MM.1S (cell line): ENCODE measurements around the gene WDFY4.
A peak's percentile ranks its signal among the peaks of the same experiment; 100 is the strongest.

Experiments
- DNase-seq: peaks from one replicate; pipeline ENCODE4 v3.0.0-alpha.2; 2015
- H2AFZ ChIP-seq: fragments of 300-600 bp; sonication (generic); 2 replicates; pipeline ENCODE4 v1.6.0; 2016; ENCODE audit warnings: antibody characterized with exemption, low read length
- H3F3A ChIP-seq: fragments of 300-600 bp; sonication (generic); 2 replicates; pipeline ENCODE4 v1.6.1; 2016; ENCODE audit warnings: mild to moderate bottlenecking, antibody characterized with exemption, low read length, moderate library complexity, mixed read lengths; ENCODE audit not compliant: insufficient read depth
- H3K27ac ChIP-seq: fragments of 300-600 bp; sonication (generic); 2 replicates; pipeline ENCODE4 v1.5.1; 2016; ENCODE audit warnings: mild to moderate bottlenecking, low read length
- H3K27me3 ChIP-seq: fragments of 300-600 bp; sonication (generic); replicated peaks from 2 replicates; pipeline ENCODE4 v1.6.0; 2016; ENCODE audit warnings: low read length; ENCODE audit not compliant: insufficient read depth
- H3K36me3 ChIP-seq: fragments of 300-600 bp; sonication (generic); replicated peaks from 2 replicates; pipeline ENCODE4 v1.6.1; 2016; ENCODE audit warnings: mild to moderate bottlenecking, low read length, mixed read lengths; ENCODE audit not compliant: insufficient read depth
- H3K4me1 ChIP-seq: fragments of 300-600 bp; sonication (generic); 2 replicates; pipeline ENCODE4 v1.6.1; 2016; ENCODE audit warnings: low read length, mixed read lengths
- H3K4me2 ChIP-seq: fragments of 300-600 bp; sonication (generic); 2 replicates; pipeline ENCODE4 v1.6.0; 2016; ENCODE audit warnings: low read depth, low read length
- H3K4me3 ChIP-seq: fragments of 300-600 bp; sonication (generic); 2 replicates; pipeline ENCODE4 v1.5.1; 2016; ENCODE audit warnings: low read length, mixed read lengths
- H3K79me2 ChIP-seq: fragments of 300-600 bp; sonication (generic); 2 replicates; pipeline ENCODE4 v1.6.1; 2016; ENCODE audit warnings: mixed run types, low read length, mixed read lengths
- H3K9ac ChIP-seq: fragments of 300-600 bp; sonication (generic); 2 replicates; pipeline ENCODE4 v1.6.1; 2016; ENCODE audit warnings: low read length, mixed read lengths
- H3K9me2 ChIP-seq: fragments of 300-600 bp; sonication (generic); replicated peaks from 2 replicates; pipeline ENCODE4 v1.6.1; 2016; ENCODE audit warnings: mild to moderate bottlenecking, low read length, mixed read lengths; ENCODE audit not compliant: insufficient read depth
- H3K9me3 ChIP-seq: fragments of 300-600 bp; sonication (generic); replicated peaks from 2 replicates; pipeline ENCODE4 v1.6.1; 2016; ENCODE audit warnings: mild to moderate bottlenecking, low read length, mixed read lengths; ENCODE audit not compliant: insufficient read depth
- H4K20me1 ChIP-seq: fragments of 300-600 bp; sonication (generic); 2 replicates; pipeline ENCODE4 v1.6.1; 2016; ENCODE audit warnings: mild to moderate bottlenecking, low read length, moderate library complexity, mixed read lengths; ENCODE audit not compliant: insufficient read depth
- EZH2 ChIP-seq: fragments of 300-600 bp; sonication (generic); optimal IDR thresholded peaks from 2 replicates; pipeline ENCODE3; 2017; ENCODE audit warnings: low read depth, mild to moderate bottlenecking, antibody characterized with exemption, low read length, mixed read lengths
- EZH2phosphoT487 ChIP-seq: fragments of 300-600 bp; sonication (generic); IDR thresholded peaks from 2 replicates; pipeline ENCODE4 v1.6.1; 2018; ENCODE audit warnings: antibody characterized with exemption, low read length
- TF ChIP-seq, protein P1 (sequence below): fragments of 300-600 bp; sonication (generic); IDR thresholded peaks from 2 replicates; pipeline ENCODE4 v1.5.1; 2016; ENCODE audit warnings: antibody characterized with exemption, low read length, mixed read lengths

Gene WDFY4

DNA sequence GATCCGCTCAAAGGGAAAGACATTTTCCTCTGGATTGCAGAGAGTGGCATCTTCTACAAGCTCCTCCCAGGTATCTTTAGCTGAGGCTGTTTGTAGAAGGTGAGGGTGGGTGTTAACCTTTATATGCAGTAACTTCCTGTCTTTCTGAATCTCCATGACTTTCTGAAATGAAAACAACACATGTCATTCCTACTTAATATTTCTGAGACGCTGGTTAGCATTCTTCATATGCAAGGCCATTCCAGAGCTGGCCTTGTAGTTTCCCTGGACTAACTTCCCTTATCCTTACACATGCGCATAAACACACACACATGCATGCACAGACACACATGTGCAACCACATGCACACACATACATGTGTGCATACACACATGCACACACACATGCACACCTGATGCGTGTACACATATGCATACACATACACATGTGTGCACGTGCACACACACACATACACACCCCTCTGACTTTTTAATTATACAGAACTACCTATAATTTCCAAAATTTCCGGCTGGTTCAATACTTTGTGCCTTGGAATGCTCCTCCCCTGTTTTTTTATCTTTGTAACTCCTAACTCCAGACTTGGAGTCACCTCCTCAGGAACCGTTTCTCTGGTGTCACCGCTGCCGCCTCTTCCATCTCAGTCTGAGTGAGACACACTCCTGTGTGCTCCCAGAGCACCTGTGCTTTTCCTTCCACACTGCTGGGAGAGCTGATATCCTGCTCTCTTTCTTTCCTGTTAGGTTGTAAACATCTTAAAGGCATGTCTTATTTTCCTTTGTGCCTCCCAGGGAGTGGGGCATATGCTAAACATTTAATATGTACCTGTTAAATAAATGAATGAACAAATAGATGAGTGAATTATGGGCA is 199.7 kb downstream of the WDFY4 start:
- Histone ChIP-seq H3K9me2 (no peaks in the 10 kb centered on the region), H3K27me3 (no peaks in the 10 kb centered on the region), H4K20me1 (no peaks in the 10 kb centered on the region), H3K9me3 (no peaks in the 10 kb centered on the region), H3K4me2 (no peak overlapping the region), H3K27ac (no peak overlapping the region), H3K79me2 (no peaks in the 10 kb centered on the region), H3F3A (no peaks in the 10 kb centered on the region), H3K9ac (no peak overlapping the region), H3K36me3 (no peaks in the 10 kb centered on the region), H2AFZ (no peak overlapping the region), H3K4me3 (no peak overlapping the region), H3K4me1 (no peaks in the 10 kb centered on the region)
- TF ChIP-seq EZH2 (no peak), EZH2phosphoT487 (no peak)
- TF ChIP-seq, protein P1, sequence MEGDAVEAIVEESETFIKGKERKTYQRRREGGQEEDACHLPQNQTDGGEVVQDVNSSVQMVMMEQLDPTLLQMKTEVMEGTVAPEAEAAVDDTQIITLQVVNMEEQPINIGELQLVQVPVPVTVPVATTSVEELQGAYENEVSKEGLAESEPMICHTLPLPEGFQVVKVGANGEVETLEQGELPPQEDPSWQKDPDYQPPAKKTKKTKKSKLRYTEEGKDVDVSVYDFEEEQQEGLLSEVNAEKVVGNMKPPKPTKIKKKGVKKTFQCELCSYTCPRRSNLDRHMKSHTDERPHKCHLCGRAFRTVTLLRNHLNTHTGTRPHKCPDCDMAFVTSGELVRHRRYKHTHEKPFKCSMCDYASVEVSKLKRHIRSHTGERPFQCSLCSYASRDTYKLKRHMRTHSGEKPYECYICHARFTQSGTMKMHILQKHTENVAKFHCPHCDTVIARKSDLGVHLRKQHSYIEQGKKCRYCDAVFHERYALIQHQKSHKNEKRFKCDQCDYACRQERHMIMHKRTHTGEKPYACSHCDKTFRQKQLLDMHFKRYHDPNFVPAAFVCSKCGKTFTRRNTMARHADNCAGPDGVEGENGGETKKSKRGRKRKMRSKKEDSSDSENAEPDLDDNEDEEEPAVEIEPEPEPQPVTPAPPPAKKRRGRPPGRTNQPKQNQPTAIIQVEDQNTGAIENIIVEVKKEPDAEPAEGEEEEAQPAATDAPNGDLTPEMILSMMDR: no peak
- DNase-seq: no peak

DNA sequence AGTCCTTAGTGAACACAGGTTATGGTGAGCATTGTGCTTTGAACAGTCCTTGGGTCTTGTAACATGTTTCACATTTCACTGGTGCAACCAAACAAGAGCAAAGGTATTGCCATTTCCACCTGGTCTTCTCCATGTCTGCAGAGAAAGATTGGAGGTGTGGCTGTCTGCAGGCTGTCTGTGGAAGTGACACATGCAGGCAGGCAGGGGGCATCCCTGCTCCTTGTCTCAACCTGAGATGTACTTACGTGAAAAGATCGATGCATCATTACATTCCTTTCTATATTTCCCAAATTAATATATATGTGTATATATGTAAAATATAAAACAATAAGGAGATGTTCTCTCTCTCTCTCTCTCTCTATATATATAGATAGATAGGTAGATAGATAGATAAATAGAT is 200.7 kb downstream of the WDFY4 start:
- Histone ChIP-seq H2AFZ (no peak overlapping the region), H3F3A (no peaks in the 10 kb centered on the region), H3K9me2 (no peaks in the 10 kb centered on the region), H3K27me3 (no peaks in the 10 kb centered on the region), H3K27ac (no peak overlapping the region), H3K9ac (no peak overlapping the region), H3K79me2 (no peaks in the 10 kb centered on the region), H3K9me3 (no peaks in the 10 kb centered on the region), H3K36me3 (no peaks in the 10 kb centered on the region), H3K4me1 (no peaks in the 10 kb centered on the region), H3K4me3 (no peak overlapping the region), H4K20me1 (no peaks in the 10 kb centered on the region), H3K4me2 (no peak overlapping the region)
- peak; percentile 30 for DNase-seq
- TF ChIP-seq EZH2 (no peak), EZH2phosphoT487 (no peak)
- TF ChIP-seq, protein P1: no peak

DNA sequence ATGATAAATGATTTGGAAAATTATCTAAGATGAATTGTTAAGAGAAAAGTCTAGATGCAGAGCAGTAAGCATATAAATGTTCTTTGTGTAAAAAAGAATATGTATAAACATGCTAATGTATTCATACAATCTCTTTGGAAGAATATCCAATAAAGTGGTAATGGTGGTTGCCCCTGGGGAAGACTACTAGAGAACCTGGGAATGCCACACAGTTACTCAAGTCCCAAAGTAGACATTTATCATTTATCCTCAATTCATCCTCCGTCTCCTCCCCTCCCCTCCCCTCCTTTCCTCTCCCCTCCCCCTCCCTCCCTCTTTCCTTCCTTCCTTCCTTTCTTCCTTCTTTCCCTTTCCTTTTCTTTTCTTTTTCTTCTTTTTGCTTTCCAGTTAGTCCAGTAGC is 203.3 kb downstream of the WDFY4 start:
- Histone ChIP-seq H3K9ac (no peak overlapping the region), H3K4me3 (no peak overlapping the region), H3F3A (no peaks in the 10 kb centered on the region), H3K79me2 (no peaks in the 10 kb centered on the region), H3K4me2 (no peak overlapping the region), H3K27me3 (no peaks in the 10 kb centered on the region), H3K4me1 (no peaks in the 10 kb centered on the region), H4K20me1 (no peaks in the 10 kb centered on the region), H2AFZ (no peak overlapping the region), H3K9me3 (no peaks in the 10 kb centered on the region), H3K36me3 (no peaks in the 10 kb centered on the region), H3K9me2 (no peaks in the 10 kb centered on the region), H3K27ac (no peak overlapping the region)
- no peak for DNase-seq
- TF ChIP-seq, protein P1: no peak
- TF ChIP-seq EZH2 (no peak), EZH2phosphoT487 (no peak)
